Activated CD8-positive, alpha-beta memory T cell treated with anti-CD3 and anti-CD28 coated beads, Interleukin-2, amount 50 U/mL, for 24 hours (primary cell): ENCODE results near the gene ADGRL2.

ENCODE experiments used
- DNase-seq: peaks from one replicate; pipeline ENCODE4 v3.0.0-alpha.2; 2020; ENCODE audit errors: extremely low read depth

Gene ADGRL2

GRCh38 chr1:81982523-81982922 is 181.8 kb downstream of the ADGRL2 start:
- DNase-seq = no peak

GRCh38 chr1:81989524-81989923 is 188.8 kb downstream of the ADGRL2 start:
- no peak for DNase-seq

DNA sequence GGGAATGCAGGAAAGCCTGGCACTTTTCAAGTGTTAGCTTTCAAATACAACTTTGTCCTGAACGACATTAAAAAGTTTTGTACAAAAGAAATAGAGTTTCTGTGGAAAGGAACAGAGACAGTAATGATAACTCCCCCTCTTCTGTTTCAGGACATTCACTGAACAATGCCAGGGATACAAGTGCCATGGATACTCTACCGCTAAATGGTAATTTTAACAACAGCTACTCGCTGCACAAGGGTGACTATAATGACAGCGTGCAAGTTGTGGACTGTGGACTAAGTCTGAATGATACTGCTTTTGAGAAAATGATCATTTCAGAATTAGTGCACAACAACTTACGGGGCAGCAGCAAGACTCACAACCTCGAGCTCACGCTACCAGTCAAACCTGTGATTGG is 189.5 kb downstream of the ADGRL2 start:
- DNase-seq = no peak

DNA sequence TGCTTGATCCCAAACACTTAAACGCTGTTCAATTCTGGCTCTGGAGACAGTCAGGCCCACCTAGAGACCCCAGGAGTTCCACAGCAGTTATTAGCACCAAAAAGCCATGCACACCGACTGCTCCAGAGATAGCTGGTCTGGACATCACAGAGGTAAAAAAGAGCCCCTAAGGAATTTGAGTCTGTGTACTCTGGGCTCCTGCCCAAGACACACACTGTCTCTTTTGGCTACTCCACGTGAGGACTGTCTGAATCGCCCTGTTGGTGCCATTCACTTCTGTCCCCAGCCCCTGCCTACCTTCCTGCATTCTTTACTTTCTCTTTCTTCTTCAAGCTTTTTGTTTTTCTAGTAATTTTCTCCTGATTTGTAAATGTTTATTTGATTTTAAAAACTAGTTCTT is 197.4 kb downstream of the ADGRL2 start:
- no peak for DNase-seq

DNA sequence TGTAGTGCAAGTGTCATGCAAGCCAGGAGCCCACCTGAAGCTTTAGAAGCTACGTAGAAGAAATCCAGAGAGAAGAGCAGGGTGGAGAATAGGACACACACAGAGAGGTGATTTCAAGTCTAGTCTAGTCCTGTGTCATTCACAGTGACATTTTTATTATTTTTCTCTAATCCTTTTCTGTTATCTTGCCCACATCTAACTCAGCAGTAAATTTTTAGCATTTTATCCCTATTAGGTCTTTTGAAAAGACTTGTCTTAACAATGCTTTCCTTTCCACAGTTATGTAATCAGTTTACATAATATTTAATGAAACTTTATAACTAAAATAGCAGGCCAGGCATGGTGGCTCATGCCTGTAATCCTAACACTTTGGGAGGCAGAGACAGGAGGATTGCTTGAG is 198.6 kb downstream of the ADGRL2 start:
- DNase-seq = no peak

DNA sequence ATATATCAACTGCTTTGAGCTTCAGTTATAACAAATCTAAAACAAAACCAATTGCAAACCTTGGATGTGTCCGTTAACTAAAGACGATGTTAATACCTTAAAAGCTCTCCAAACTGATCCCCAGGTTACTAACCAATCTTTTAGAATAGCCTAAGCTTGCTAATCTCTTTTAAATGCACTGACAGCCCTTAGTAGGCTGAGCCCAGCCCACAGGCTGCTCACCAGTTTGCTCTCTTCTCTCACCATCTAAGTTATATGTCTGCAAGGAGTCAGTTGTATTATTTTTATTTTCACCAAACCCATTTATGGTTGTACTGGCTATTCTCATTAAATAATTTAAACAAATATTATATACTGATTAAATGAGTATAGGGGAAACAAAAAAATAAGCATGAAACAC is 199.5 kb downstream of the ADGRL2 start:
- no peak for DNase-seq

DNA sequence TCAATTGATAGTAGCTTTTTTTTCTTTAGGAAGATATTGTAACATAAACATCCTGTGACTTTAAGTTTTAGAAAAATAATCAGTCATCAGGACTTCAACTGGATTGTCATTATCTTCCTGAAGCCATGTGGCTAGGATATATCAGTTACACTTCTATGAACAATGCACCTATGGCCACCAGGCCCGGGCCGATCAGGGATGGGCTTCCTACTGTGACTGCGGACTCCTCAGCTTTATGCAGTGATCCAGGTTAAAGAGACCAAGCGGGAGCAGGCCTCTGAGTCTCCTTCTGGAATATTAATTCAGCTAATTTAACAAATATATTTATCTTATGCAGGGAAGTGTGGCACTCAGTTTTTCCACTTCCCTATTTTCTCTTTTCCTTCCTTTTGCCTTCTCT is 200.6 kb downstream of the ADGRL2 start:
- DNase-seq = no peak

- no peak for DNase-seq
These were observed 207.1 kb downstream of the ADGRL2 start for GRCh38 chr1:82007804-82008203.

- no peak for DNase-seq
These were observed 213.0 kb downstream of the ADGRL2 start for GRCh38 chr1:82013702-82014101.

GRCh38 chr1:82015444-82015843 is 214.7 kb downstream of the ADGRL2 start:
- no peak for DNase-seq

DNA sequence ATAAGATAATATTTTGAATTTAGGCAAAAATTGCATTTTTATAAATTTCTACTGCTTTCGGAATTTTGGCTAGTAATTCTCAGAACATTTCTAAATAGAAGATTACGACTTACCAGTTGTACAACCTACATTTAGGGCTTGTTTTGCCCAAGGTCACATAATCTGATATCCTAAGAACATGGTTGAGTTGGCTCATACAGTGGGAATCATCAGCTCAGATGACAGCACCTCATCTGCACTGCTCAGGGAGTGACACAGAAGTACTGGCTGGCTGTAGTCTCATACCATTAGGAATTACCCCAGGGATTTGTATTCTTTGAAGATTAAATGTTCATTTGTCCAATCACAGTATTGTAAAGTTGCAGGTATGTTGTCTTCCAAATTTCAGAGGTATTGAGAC is 217.6 kb downstream of the ADGRL2 start:
- DNase-seq = no peak

DNA sequence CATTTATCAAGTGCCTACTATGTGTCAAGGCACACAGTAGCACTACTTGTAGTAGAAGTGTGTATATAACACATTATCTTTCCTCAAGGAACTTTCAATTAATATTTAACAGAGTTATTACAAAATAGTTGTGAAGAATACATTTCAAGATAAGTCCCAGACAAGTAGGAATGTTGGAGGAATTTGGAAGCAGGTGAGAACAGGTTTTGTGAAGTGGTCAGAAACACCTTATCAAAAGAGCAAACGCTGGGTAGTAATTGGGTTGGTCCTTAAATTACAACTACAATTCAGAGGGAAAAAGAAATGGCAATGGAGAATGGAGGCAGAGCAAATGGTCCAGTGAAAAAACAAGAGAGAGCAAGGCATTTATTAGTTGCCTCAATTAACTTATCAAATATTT is 218.8 kb downstream of the ADGRL2 start:
- DNase-seq = no peak

DNA sequence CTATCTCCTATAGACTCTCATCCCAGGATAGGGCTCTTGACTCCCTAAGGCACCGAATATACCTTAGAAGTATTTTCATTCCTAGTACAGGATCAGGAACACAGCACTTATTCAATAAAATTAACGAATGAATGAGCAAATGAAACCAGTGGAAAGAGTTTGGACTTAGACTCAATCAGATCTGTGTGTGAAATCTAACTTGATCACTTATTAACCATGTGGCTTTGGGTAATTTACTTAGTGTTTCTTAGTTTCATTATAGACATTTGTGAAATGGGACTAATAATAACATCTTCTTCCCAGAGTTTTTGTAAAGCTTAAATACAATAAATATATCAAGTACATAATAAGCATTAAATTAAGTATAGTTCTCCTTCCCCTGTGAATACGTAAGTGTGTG is 230.1 kb downstream of the ADGRL2 start:
- no peak for DNase-seq

DNA sequence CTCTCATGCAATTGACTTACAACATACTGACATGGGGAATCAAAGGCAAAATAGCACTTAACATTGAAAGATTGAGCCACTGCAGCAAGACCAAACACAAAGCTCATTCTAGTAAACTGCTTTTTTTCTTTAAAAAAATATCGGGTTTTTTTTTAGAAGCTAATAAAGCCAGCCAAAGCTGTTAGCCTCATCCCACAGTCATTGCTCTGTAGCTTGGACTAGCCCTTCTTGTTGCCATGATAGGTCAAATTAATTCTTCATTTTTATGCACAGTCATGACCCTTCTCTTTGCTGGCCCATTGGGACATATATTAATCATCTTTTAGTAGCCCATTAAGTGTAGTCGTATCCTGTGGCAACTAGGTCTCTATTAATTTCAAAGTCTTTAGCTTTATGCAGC is 231.3 kb downstream of the ADGRL2 start:
- DNase-seq = no peak

DNA sequence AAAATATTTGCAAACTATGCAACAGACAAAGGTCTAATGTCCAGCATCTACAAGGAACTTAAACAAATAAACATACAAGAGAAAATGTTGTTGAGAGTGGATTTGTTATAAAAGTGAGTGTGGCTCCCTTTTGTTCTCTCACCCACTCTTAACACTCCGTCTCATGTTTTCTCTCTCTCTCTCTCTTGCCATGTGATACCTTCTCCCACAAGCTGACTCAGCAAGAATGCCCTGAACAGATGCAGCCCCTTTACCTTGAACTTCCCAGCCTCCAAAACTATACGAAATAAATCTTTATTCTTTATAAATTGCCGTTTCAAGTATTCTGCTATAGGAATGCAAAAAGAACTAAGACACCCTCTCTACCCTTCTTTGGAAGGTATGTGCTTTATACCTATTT is 234.1 kb downstream of the ADGRL2 start:
- no peak for DNase-seq
